Measurements from ENCODE around the gene FOXP1. TPM values are rescaled to one million over a fixed set of nuclear protein-coding genes. Genes with fewer than 3 reads are reported as not detected.

FOXP1 gene
- total and polyA plus RNA-seq, 12 donors: 7.6 to 42.7 (median 24.3) TPM

- WGBS, 4 donors: 85 to 93% (median 87%) methylated on average over 5 of the region's 5 CpGs
These were observed 135.7 kb downstream of the FOXP1 start for GRCh38 chr3:71447803-71448202.

GRCh38 chr3:71447197-71447596, 136.3 kb downstream of the FOXP1 start:
- no peak for DNase-seq
- Histone ChIP-seq H3K4me3 (no peak overlapping the region), H3K4me1 (replicated peaks in 1 of 2) (peaks cover 0 to 12% of the 10 kb centered on the region in 2 donors), H3K36me3 (replicated peaks in 1 of 2) (no peaks in the 10 kb centered on the region), H3K9me3 (replicated peaks in 1 of 3) (no peaks in the 10 kb centered on the region), H3K27me3 (no peaks in the 10 kb centered on the region), H3K27ac (no peak overlapping the region)
- WGBS, 4 donors: 62 to 87% (median 79%) methylated on average over 2 of the region's 2 CpGs
- TF ChIP-seq POLR2A (IDR thresholded peaks at IDR 0.05): no peak
- no peak for TF ChIP-seq CTCF (IDR thresholded peaks at IDR 0.05)
- intact Hi-C loops (cut with DNase I): no loop called here

More at GRCh38 chr3:71447803-71448202, 135.7 kb downstream of the FOXP1 start:
- no peak for DNase-seq
- H3K4me3 ChIP-seq: no peak overlapping the region
- H3K9me3 ChIP-seq (replicated peaks in 1 of 3): no peaks in the 10 kb centered on the region
- H3K27me3 ChIP-seq: no peaks in the 10 kb centered on the region
- TF ChIP-seq CTCF (IDR thresholded peaks at IDR 0.05) (no peak), POLR2A (IDR thresholded peaks at IDR 0.05) (no peak)
- H3K27ac ChIP-seq: no peak overlapping the region
- H3K4me1 ChIP-seq (replicated peaks in 1 of 2): peaks cover 0 to 12% of the 10 kb centered on the region in 2 donors
- no peaks in the 10 kb centered on the region for H3K36me3 ChIP-seq (replicated peaks in 1 of 2)
- intact Hi-C loops (cut with DNase I): no loop called here

- Histone ChIP-seq H3K27me3 (no peaks in the 10 kb centered on the region), H3K36me3 (replicated peaks in 1 of 2) (no peaks in the 10 kb centered on the region), H3K4me1 (replicated peaks in 1 of 2) (peaks cover 0 to 12% of the 10 kb centered on the region in 2 donors), H3K27ac (no peak overlapping the region), H3K4me3 (no peak overlapping the region), H3K9me3 (replicated peaks in 1 of 3) (no peaks in the 10 kb centered on the region)
- 98 to 100% (median 100%) methylated on average over 1 of the region's 1 CpG for WGBS, 4 donors
- TF ChIP-seq POLR2A (IDR thresholded peaks at IDR 0.05) (no peak), CTCF (IDR thresholded peaks at IDR 0.05) (no peak)
- intact Hi-C loops (cut with DNase I): no loop called here
- DNase-seq: no peak
These were observed 136.8 kb downstream of the FOXP1 start for GRCh38 chr3:71446734-71447133.

GRCh38 chr3:71446260-71446659, 137.3 kb downstream of the FOXP1 start:
- no peaks in the 10 kb centered on the region for H3K9me3 ChIP-seq (replicated peaks in 1 of 3)
- WGBS, 4 donors: 97 to 98% (median 97%) methylated on average over 4 of the region's 4 CpGs
- peaks cover 0 to 12% of the 10 kb centered on the region in 2 donors for H3K4me1 ChIP-seq (replicated peaks in 1 of 2)
- TF ChIP-seq CTCF (IDR thresholded peaks at IDR 0.05): no peak
- TF ChIP-seq POLR2A (IDR thresholded peaks at IDR 0.05): no peak
- DNase-seq: no peak
- H3K36me3 ChIP-seq (replicated peaks in 1 of 2): no peaks in the 10 kb centered on the region
- H3K27me3 ChIP-seq: no peaks in the 10 kb centered on the region
- no peak overlapping the region for H3K27ac ChIP-seq
- intact Hi-C loops (cut with DNase I): no loop called here
- H3K4me3 ChIP-seq: no peak overlapping the region

All from adrenal gland (tissue), 12 donors.